Activated CD8-positive, alpha-beta memory T cell treated with anti-CD3 and anti-CD28 coated beads for 48 hours (primary cell): ENCODE measurements around the gene NLN.
"Not testable (repeated sequence)": the region's sequence is repeated elsewhere in the genome, so short reads cannot be mapped to it uniquely, and the experiment has no call there.

Source experiments
- DNase-seq, 3 experiments: peaks; one replicate each; pipeline ENCODE4 v3.0.0-alpha.2; 2020; ENCODE audit warnings: low read depth in 2 of 3, low spot score in 2 of 3

The NLN gene

DNA sequence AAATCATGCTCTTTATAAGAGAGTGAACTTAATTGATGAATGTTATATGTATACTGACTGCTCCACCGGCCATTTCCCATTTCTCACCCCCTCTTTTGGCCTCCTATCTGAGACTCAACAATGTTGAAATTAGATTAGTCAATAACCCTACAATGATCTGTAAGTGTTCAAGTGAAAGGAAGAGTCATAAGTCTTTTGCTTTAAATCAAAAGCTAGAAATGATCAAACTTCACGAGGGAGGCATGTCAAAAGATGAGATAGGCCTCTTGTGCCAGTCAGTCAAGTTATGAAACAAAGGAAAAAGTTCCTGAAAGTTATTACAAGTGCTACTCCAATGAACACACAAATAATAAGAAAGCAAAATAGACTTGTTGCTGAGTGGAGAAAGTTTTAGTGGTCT, 83.1 kb downstream of the NLN start:
- no peak for DNase-seq

- not testable (repeated sequence) for DNase-seq
Measured at GRCh38 chr5:65807494-65807893, 85.5 kb downstream of the NLN start.

DNA sequence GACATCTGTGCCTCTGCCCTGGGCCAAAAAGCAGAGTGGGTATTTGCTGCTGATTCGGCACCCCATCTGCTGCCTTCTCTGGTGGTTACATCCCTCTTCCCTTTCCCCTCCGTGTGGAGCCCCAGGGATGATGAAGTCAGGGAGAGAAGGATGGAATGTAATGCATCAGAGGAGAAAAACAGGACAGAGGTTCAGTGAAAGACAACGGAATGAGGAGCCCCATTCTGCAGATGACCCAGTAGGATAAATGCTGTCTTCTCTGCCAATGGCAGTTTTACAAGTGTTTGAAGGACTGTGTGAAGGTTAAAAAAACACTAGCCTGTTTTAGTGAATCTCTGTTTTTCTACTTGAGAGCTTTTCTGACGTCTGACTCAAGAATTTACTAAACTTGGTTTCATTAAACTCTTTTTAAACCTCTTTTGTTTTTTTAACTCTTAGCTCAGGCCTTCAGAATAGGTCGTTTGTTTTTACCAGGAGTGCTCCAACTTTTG, 86.3 kb downstream of the NLN start:
- DNase-seq, result no peak

DNA sequence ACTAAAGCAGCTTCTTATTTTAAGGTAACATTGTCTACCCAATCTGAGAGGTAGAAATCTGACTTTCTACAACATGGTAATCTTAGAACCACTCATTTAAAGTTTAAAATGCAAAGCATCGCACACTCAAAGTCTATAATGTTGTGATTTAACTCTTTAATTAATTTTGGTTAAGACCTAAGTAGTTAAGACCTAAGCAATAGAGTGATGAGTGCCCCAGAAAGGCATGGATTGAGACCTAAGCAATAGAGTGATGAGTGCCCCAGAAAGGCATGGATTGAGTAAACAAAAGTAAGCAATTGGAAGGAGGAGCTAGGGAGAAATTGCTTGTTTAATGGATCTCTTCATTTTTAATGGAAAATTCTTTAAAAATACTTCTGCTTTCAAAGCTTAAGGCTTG, 86.8 kb downstream of the NLN start:
- no peak for DNase-seq

DNA sequence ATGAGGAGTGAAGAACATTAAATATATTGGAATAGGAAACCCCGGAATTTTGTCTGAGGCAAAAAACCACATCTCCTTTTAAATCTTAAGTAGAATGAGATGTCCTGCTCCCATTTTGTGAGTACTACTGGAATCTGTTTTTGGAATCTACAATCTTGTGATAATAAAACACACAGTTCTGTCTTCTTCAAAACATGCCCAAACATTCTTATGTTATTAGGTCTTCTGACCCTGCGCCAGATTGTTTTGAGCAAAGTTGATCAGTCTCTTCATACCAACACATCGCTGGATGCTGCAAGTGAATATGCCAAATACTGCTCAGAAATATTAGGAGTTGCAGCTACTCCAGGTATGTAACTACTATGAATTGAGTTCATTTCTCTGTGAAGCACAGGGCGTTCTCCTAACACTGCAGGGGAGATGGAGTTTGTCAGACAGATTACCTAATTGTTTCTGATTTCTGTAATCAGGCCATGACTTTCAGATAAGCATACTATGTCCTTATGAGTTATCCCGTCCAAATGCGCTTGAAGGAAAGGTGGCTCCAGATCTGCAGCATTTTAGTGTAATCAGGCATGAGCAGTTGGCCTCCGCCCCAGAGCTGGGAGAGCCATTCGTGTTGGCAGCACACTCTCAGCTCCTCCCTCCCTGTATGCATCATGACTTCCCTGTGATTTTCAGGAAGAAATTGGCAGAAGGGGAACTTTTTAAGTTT, 88.0 kb downstream of the NLN start:
- no peak for DNase-seq

GRCh38 chr5:65811004-65811403, 89.0 kb downstream of the NLN start:
- no peak for DNase-seq

DNA sequence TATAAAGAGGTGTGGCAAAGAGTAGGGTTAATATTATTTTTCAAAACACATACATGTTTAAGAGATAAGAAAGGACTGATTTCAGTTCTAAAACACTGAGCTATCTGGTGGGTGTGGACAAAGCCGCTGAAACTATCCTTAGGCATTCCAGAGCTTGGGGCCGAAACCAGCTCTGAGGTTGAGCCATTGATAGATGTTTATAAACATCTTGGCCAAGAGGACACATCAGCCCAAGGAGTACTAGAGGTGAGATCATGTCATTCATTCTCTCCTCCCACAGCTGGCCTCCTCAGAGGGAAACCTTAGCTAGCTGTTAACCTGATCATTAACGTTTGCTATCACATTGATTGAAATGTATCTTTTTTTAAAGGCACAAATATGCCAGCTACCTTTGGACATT, 89.9 kb downstream of the NLN start:
- no peak for DNase-seq

GRCh38 chr5:65812648-65813047, 90.6 kb downstream of the NLN start:
- no peak for DNase-seq

GRCh38 chr5:65813174-65813573, 91.2 kb downstream of the NLN start:
- no peak for DNase-seq

- no peak for DNase-seq
Measured at GRCh38 chr5:65815161-65815560, 93.2 kb downstream of the NLN start.

DNA sequence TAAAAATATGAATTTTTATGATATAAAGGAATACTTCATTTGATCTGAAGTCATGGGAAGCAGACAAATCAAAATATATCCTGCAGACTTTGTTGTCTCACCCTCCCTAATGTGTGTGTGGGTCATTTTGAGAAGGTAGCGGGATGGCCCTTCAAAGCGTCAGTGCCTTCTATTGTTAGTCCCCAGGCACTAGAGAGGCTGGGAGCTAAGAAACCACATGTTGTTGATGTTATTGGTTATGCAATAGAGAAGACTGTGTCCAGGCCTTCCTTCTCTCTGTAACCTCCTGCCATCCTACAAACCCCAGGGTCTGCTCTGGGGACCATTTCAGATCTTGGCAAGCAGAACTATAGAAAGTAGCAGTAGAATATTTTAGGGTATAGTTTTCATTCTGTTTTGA, 94.7 kb downstream of the NLN start:
- DNase-seq, result no peak

DNA sequence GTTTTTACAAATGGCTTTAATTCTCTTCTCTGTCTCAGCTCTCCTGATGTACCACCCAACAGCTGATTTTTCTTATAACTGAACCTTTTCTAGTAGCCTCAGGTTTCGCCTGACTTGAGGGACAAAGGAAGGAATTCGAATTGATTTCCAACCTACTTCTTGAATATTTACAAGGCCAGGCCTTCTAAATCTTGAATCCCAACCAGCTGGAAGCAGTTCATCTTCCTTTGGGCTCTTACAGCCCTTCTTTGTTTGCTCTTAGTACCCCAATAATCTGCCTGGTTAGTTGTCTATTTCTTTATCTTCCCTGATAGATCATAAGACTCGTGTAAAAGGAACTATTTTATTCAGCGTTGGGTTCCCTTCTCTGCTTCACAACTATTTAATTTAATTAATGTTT, 95.9 kb downstream of the NLN start:
- DNase-seq, result no peak

GRCh38 chr5:65818592-65818991, 96.6 kb downstream of the NLN start:
- no peak for DNase-seq

- DNase-seq, result no peak
Measured at GRCh38 chr5:65819215-65819904, 97.4 kb downstream of the NLN start.

DNA sequence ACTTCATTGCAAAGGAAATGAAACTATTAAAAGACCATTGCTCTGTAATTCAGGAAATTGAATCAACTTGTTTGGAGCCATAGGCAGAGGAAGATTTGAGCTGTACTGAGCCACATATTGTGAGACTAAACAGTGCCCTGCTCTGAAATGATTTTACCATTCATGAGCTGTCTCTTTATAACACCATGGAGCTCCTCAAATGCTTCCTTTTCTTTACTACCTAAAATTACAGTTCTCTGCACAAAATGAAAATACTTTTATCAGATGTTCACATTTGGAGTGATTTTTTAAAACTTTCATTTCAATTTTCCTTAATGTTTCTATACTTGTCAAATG, 97.9 kb downstream of the NLN start:
- no peak for DNase-seq

GRCh38 chr5:65820373-65820772, 98.4 kb downstream of the NLN start:
- DNase-seq, result no peak

- DNase-seq, result no peak
Measured at GRCh38 chr5:65821966-65822365, 100.0 kb downstream of the NLN start.

- no peak for DNase-seq
Measured at GRCh38 chr5:65822710-65823109, 100.7 kb downstream of the NLN start.

DNA sequence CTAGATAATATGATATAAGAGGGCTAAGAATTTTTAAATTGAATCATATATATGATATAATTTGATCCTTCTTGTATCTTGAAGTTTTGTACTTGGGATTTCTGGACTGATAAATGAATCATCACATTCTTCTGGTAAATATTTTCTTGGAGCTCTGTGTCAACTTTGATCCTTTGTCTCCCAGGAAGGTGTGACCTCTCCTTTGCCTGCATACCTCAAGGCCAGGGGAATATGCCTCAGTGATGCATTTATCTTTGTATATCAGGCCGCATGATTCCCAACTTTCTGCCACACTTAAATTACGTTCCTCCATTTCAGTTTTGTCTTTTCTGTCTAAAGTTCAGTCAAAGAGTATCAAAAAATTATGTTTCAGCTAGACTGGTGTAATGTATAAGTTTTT, 101.2 kb downstream of the NLN start:
- no peak for DNase-seq

GRCh38 chr5:65823845-65824445, 101.9 kb downstream of the NLN start:
- no peak for DNase-seq

GRCh38 chr5:65825408-65826328, 103.7 kb downstream of the NLN start:
- no peak for DNase-seq
